Right ventricle myocardium superior (tissue), 1 donor: ENCODE measurements around the gene ICAM3. TPM values are rescaled to one million over a fixed set of nuclear protein-coding genes. Genes with fewer than 3 reads are reported as not detected.
"Not testable (repeated sequence)": the region's sequence is repeated elsewhere in the genome, so short reads cannot be mapped to it uniquely, and the experiment has no call there.

ENCODE experiments used
- ATAC-seq: fragments of 200-7000 bp; cut with Tn5 transposase; one replicate; pipeline ENCODE4 v1.9.1; 2020; ENCODE audit warnings: mild to moderate bottlenecking; ENCODE audit not compliant: poor library complexity
- DNase-seq: peaks from one replicate; pipeline ENCODE4 v3.0.0-alpha.2; 2020
- intact Hi-C: fragments of 100-400 bp; cut with DNase I; formaldehyde crosslinking; loops from one replicate; pipeline ENCODE4 v1.11.2; 2022
- long read RNA-seq: library from polyadenylated mRNA; unstranded; transcript quantifications from one replicate; pipeline ENCODE4 v2.0.0, GENCODE V29; 2021
- total RNA-seq: library from RNA; stranded (reverse); fragmentation: NEBNext Ultra II Directional; extraction: Animal tissue kit (Norgen Biotek cat#: 25700); gene quantifications from one replicate; pipeline ENCODE4 v1.2.1, GENCODE V29; 2021
- donor health status: DM: no; HTN: yes; CAD: no; lungs with severe emphysema.

Gene ICAM3
- total RNA-seq, result 31.0 TPM
- long read RNA-seq, partial matches to known transcripts, result 36 of 39 reads
- long read RNA-seq, other reads (novel, unspliced or antisense), result 3 of 39 reads

- peak; percentile 64 for DNase-seq
- intact Hi-C loops, result no loop called here
- no peak for ATAC-seq
Measured at GRCh38 chr19:10339380-10339960, at the start of gene ICAM3. ICAM3 (minus strand) TSS chr19:10339624; CDS start chr19:10339614, 10 bp downstream.

GRCh38 chr19:10388957-10389356 is 49.5 kb upstream of the ICAM3 start:
- ATAC-seq (peak; percentile 75), DNase-seq (peak; percentile 93)
- intact Hi-C loops, result loop anchor here (2.0 to 10.0 kb wide), 2 partner anchors 120 to 454 kb away; partner anchors contain the start of gene OLFM2

- ATAC-seq (no peak), DNase-seq (no peak)
- intact Hi-C loops, result loop anchor here (10.0 kb wide), 1 partner anchor 450 kb away; the partner anchor contains the start of gene OLFM2
Measured at GRCh38 chr19:10384580-10384979, 45.2 kb upstream of the ICAM3 start.

- not testable (repeated sequence) for ATAC-seq, DNase-seq
- intact Hi-C loops, result loop anchor here (10.0 kb wide), 1 partner anchor 448 kb away; the partner anchor contains the start of gene OLFM2
Measured at GRCh38 chr19:10383223-10383499, 43.7 kb upstream of the ICAM3 start.

GRCh38 chr19:10380313-10381102 is 41.1 kb upstream of the ICAM3 start, which contains the start of gene TYK2:
TYK2 (minus strand) TSS chr19:10380572; CDS start chr19:10378406, 2,166 bp downstream.
- peak; percentile 99 for ATAC-seq
- peak; percentile 98 for DNase-seq
- intact Hi-C loops, result loop anchor here (10.0 kb wide), 1 partner anchor 446 kb away; the partner anchor contains the start of gene OLFM2

- intact Hi-C loops, result loop anchor here (10.0 kb wide), 1 partner anchor 445 kb away; the partner anchor contains the start of gene OLFM2
- DNase-seq (no peak), ATAC-seq (no peak)
Measured at GRCh38 chr19:10379880-10380312, 40.5 kb upstream of the ICAM3 start.

GRCh38 chr19:10378124-10378523 is 38.7 kb upstream of the ICAM3 start:
- ATAC-seq (no peak), DNase-seq (no peak)
- intact Hi-C loops, result no loop called here

GRCh38 chr19:10377140-10377640 is 37.8 kb upstream of the ICAM3 start:
- intact Hi-C loops, DNase-seq, ATAC-seq: not testable (repeated sequence)

GRCh38 chr19:10374931-10375330 is 35.5 kb upstream of the ICAM3 start:
- no peak for ATAC-seq
- intact Hi-C loops, result no loop called here

GRCh38 chr19:10372690-10373089 is 33.3 kb upstream of the ICAM3 start:
- intact Hi-C loops, result no loop called here

More at GRCh38 chr19:10374931-10375330, 35.5 kb upstream of the ICAM3 start:
- DNase-seq, result no peak

GRCh38 chr19:10368101-10368803 is 28.8 kb upstream of the ICAM3 start:
- DNase-seq (no peak), ATAC-seq (no peak)
- intact Hi-C loops, result no loop called here

More at GRCh38 chr19:10372690-10373089, 33.3 kb upstream of the ICAM3 start:
- no peak for DNase-seq
- no peak for ATAC-seq

- ATAC-seq, intact Hi-C loops, DNase-seq: not testable (repeated sequence)
Measured at GRCh38 chr19:10366950-10367512, 27.6 kb upstream of the ICAM3 start.

GRCh38 chr19:10365518-10365917 is 26.1 kb upstream of the ICAM3 start:
- ATAC-seq (no peak), DNase-seq (no peak)
- intact Hi-C loops, result no loop called here

- no peak for DNase-seq
- peak; percentile 28 for ATAC-seq
- intact Hi-C loops, result no loop called here
Measured at GRCh38 chr19:10364644-10365043, 25.2 kb upstream of the ICAM3 start.

- intact Hi-C loops, result no loop called here
- no peak for DNase-seq
- no peak for ATAC-seq
Measured at GRCh38 chr19:10363789-10364281, 24.4 kb upstream of the ICAM3 start.

- intact Hi-C loops, result no loop called here
- DNase-seq, result no peak
- no peak for ATAC-seq
Measured at GRCh38 chr19:10362259-10362658, 22.8 kb upstream of the ICAM3 start.

- ATAC-seq, result no peak
- intact Hi-C loops, result no loop called here
Measured at GRCh38 chr19:10361569-10362011, 22.2 kb upstream of the ICAM3 start.

GRCh38 chr19:10356431-10356830 is 17.0 kb upstream of the ICAM3 start:
- intact Hi-C loops, result no loop called here
- ATAC-seq (no peak), DNase-seq (no peak)

More at GRCh38 chr19:10361569-10362011, 22.2 kb upstream of the ICAM3 start:
- no peak for DNase-seq
